ENCODE results near the gene ATP8A2.

ATP8A2 gene

DNA sequence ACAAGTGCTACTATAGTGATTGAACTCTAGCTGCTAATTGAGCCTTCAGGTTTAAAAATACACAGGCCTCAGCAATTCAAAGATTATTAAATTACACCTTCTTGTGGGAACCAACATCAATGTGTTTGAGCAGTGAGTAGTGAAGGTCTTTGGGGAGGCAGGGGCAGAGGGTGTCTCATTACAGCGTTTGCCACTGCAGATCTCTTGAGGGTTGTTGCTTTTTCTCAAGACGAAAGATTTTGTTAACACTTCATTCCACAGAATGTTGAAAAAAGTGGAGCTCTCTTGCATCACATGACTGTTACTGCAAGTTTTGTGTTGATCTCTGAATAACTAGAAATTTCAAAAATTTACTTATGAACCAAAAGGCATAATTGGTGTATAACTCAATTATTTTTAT lies 253.6 kb downstream of the ATP8A2 start:
- DNase-seq (ENCODE audit: low read depth in 2 of 2), result no peak

GRCh38 chr13:25630329-25630900 lies 258.6 kb downstream of the ATP8A2 start:
- DNase-seq (ENCODE audit: low read depth in 2 of 2), result no peak

GRCh38 chr13:25632166-25632888 lies 260.6 kb downstream of the ATP8A2 start:
- DNase-seq (ENCODE audit: low read depth in 2 of 2), result no peak

GRCh38 chr13:25633093-25633492 lies 261.3 kb downstream of the ATP8A2 start:
- no peak for DNase-seq (ENCODE audit: low read depth in 2 of 2)

- DNase-seq (ENCODE audit: low read depth in 2 of 2), result no peak
Observed at GRCh38 chr13:25645681-25646080, 273.9 kb downstream of the ATP8A2 start.

- no peak for DNase-seq (ENCODE audit: low read depth in 2 of 2)
Observed at GRCh38 chr13:25649001-25649633, 277.3 kb downstream of the ATP8A2 start.

- DNase-seq (ENCODE audit: low read depth in 2 of 2), result no peak
Observed at GRCh38 chr13:25652764-25653163, 281.0 kb downstream of the ATP8A2 start.

DNA sequence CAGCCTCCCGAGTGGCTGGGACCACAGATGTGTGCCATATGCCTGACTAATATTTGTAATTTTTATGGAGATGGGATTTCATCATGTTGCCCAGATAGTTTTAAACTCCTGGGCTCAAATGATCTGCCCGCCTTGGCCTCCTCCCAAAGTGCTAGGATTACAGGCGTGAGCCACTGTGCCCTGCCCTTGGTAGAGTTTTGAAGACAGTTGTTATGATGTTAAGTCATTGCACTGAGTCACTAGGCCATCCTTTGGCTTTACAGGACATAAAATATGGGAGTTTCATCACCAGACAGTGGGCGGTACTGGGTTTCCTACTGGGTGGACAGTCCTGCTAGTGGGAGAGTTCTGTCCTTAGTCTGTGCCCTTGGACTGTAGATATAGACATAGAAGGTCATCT lies 282.5 kb downstream of the ATP8A2 start:
- DNase-seq (ENCODE audit: low read depth in 2 of 2), result no peak

- no peak for DNase-seq (ENCODE audit: low read depth in 2 of 2)
Observed at GRCh38 chr13:25657157-25657556, 285.4 kb downstream of the ATP8A2 start.

DNA sequence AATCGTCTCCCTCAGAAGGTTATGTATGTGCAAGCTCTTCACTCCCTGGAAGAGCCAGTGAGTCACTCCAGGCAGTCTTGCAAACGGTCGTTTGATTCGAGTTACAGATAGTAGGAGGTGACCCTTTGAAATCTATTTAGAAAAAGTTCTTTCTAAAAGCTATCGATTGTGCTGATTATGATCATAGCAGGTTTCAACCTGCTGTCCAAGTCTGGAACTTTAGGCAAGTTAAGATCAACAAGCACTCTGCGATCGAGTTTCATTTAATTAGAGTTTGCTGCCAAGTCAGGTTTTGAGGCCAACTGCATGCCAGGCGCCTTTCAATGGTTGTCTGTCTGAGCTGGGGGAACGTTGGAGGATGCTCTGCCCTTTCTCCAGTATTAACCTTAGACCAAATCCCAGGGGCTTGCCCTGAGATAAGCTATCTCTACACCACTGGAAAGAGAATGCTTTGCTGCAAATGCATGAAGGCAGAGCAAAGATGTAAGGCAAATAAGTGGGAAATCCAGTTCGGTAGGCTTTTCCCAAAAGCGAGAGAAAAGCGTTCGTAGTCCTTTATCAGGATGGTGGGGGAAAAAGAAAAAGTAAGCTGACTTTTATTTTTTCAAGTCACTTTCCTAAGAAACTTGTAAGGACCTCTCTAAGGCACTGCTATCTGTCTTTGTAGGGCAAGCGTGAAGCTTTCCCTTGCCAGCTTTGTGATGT lies 287.5 kb downstream of the ATP8A2 start:
- no peak for DNase-seq (ENCODE audit: low read depth in 2 of 2)

GRCh38 chr13:25660996-25661395 lies 289.2 kb downstream of the ATP8A2 start:
- no peak for DNase-seq (ENCODE audit: low read depth in 2 of 2)

GRCh38 chr13:25662516-25662915 lies 290.7 kb downstream of the ATP8A2 start:
- no peak for DNase-seq (ENCODE audit: low read depth in 2 of 2)

GRCh38 chr13:25668345-25668744 lies 296.6 kb downstream of the ATP8A2 start:
- no peak for DNase-seq (ENCODE audit: low read depth in 2 of 2)

DNA sequence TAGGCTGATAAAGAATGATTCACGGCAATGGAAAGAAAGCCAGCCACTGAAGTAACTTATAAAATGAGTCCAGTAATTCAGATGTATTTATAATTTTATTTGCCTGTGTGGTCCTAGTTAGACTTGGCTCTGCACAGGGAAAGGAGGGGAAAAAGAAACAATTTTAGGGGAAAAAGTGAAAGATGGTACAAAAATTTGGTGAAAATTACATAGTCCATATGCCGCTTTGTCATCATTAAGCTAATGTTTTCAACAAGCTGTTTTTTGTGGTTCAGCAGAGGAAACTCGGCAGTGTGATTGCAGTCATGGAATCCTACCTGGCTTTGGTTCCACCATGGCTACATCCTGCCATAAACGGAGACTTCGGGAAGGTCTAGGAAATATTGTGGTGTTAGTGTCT lies 301.9 kb downstream of the ATP8A2 start:
- no peak for DNase-seq (ENCODE audit: low read depth in 2 of 2)

- no peak for DNase-seq (ENCODE audit: low read depth in 2 of 2)
Observed at GRCh38 chr13:25674371-25674770, 302.6 kb downstream of the ATP8A2 start.

DNA sequence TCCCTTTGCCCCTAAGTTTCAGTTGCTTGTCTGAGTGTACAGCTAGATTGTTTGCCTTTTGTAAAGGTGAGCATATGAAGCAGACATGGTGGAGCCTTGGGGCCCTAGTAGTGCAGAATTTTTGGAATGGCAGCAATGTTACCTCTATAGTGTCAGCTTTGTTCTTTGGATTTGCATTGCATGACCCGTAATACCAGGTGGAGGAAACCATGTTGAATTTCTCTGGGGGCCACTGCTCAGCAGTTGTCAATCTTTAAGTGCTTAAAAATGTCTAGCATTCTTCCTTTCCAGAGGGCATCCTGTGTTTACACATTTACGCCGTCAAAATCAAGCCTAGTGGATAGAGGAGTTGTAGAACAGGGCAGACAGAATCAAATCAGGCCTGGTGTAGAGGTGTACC lies 303.3 kb downstream of the ATP8A2 start:
- DNase-seq (ENCODE audit: low read depth in 2 of 2), result no peak

DNA sequence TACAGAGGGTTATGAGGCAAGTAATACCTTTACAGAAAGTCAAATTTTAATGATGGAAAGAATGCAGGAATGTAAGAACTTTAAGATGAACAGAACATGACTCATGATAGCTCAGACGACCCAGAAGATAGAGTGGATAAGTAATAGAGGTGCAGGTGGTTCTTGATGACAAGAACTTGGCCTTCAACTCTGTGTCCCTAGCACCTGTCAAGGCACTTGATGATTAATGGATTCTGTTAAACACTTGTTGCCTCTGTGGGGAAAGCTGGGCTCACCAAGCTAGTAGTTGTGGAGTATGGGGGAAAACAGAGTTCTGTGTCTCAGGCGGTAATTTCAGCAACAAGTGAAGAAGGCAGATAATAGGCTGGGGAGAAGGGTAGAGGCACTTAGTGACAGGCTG lies 306.2 kb downstream of the ATP8A2 start:
- DNase-seq (ENCODE audit: low read depth in 2 of 2), result no peak

- no peak for DNase-seq (ENCODE audit: low read depth in 2 of 2)
Observed at GRCh38 chr13:25678398-25678797, 306.6 kb downstream of the ATP8A2 start.

GRCh38 chr13:25679159-25679558 lies 307.4 kb downstream of the ATP8A2 start:
- DNase-seq (ENCODE audit: low read depth in 2 of 2), result no peak

GRCh38 chr13:25679936-25680335 lies 308.2 kb downstream of the ATP8A2 start:
- no peak for DNase-seq (ENCODE audit: low read depth in 2 of 2)

DNA sequence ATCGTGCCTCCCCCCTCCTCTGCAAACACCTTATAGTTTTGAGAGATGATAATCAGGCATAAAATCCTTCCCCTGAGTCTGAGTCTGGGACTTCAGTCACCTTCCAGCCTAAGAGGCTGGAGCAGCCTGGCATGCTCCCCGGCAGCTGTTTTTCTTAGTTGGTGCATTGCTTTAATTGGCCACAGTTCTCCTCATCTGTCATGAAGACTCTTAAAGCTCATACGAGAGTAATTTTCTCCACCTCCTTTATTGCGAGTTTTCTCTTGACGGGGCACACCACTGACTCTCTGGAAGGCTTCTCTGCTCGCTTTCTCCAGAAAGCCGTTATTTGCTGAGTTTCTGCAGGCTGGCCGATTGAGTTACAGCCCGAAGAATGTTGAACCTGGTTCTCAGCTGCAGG lies 310.5 kb downstream of the ATP8A2 start:
- DNase-seq (ENCODE audit: low read depth in 2 of 2), result no peak

DNA sequence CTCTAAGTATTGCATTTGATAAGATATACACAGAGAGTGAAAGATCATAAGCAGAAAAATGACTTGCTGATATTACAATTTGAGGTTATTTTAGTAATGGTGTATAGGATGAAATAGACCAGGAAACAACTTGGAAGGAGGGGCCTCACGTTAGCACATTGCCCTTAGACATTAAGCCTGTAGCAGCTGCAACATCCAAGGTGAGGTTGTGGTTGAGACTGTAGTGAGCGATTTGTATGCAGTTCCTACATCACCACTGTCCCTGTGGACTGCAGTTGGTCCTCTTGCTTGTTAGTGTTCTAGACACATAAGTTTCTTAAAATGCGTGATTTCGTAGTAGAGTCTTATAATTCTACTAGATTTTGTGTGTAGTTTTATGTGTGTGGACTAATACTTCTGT lies 311.3 kb downstream of the ATP8A2 start:
- DNase-seq (ENCODE audit: low read depth in 2 of 2), result no peak
